Esophagus muscularis mucosa (tissue), 4 donors: Measurements from ENCODE around the gene ANKEF1. TPM values are rescaled to one million over a fixed set of nuclear protein-coding genes. Genes with fewer than 3 reads are reported as not detected.

Experiments
- DNase-seq: peaks from one replicate; pipeline ENCODE4 v3.0.0-alpha.2; 2017; ENCODE audit errors: extremely low spot score
- H3K27ac ChIP-seq, 4 donors: fragments of 200-600 bp; sonication (generic); replicated peaks in 1 of 4; 1 replicate in 3 of 4; 2 replicates in 1 of 4; pipeline ENCODE4 v1.5.1; 2016 to 2019; ENCODE audit warnings: mild to moderate bottlenecking in 1 of 4
- H3K27me3 ChIP-seq, 4 donors: fragments of 200-600 bp; sonication (generic); one replicate each; pipeline versions ENCODE4 v1.5.1 to v1.6.0; 2016 to 2019
- H3K36me3 ChIP-seq, 4 donors: fragments of 200-600 bp; sonication (generic); one replicate each; pipeline ENCODE4 v1.5.1; 2016 to 2019
- H3K4me1 ChIP-seq, 4 donors: fragments of 200-600 bp; sonication (generic); one replicate each; pipeline ENCODE4 v1.5.1; 2016 to 2019
- H3K4me3 ChIP-seq, 4 donors: fragments of 200-600 bp; sonication (generic); 1 replicate in 2 of 4; 2 replicates in 2 of 4; pipeline ENCODE4 v1.5.1; 2016 to 2019; ENCODE audit warnings: mild to moderate bottlenecking in 4 of 4, moderate library complexity in 1 of 4
- H3K9me3 ChIP-seq, 4 donors: fragments of 200-600 bp; sonication (generic); 1 replicate in 3 of 4; 2 replicates in 1 of 4; pipeline ENCODE4 v1.5.1; 2016 to 2019
- CTCF ChIP-seq, 3 experiments: fragments of 200-600 bp in 2 of 3; fragments of 450-650 bp in 1 of 3; sonication (generic) in 2 of 3; IDR thresholded peaks; one replicate each; pipeline ENCODE4 v1.5.1; 2017 to 2019; ENCODE audit warnings: antibody characterized with exemption in 3 of 3, mild to moderate bottlenecking in 2 of 3, moderate library complexity in 1 of 3
- EP300 ChIP-seq: sonication (generic); formaldehyde crosslinking; IDR thresholded peaks from one replicate; pipeline ENCODE4 v1.6.1; 2017; ENCODE audit warnings: antibody characterized with exemption
- POLR2A ChIP-seq: fragments of 450-650 bp; IDR thresholded peaks from one replicate; pipeline ENCODE4 v1.6.1; 2017; ENCODE audit warnings: antibody characterized with exemption, moderate library complexity, mild to moderate bottlenecking, low read depth
- POLR2AphosphoS5 ChIP-seq, 2 donors: sonication (generic); formaldehyde crosslinking; IDR thresholded peaks; one replicate each; pipeline ENCODE4 v1.6.1; 2017; ENCODE audit warnings: antibody characterized with exemption in 2 of 2
- WGBS: methylation state at CpG from one replicate; pipeline ENCODE4 v1.1.5; 2018; 5-methylcytosine and 5-hydroxymethylcytosine counted together
- intact Hi-C: fragments of 100-400 bp; cut with DNase I; formaldehyde crosslinking; loops from one replicate; pipeline ENCODE4 v1.15.1; 2023
- total RNA-seq, 4 donors: library from RNA; depleted of rRNA; stranded (reverse); fragments of >200 nt; gene quantifications; one replicate each; pipeline versions ENCODE4 v1.1.0 to v1.2.1, GENCODE V29; 2016

Gene ANKEF1
- total RNA-seq, 4 donors from 2014 or later: 0.42 to 2.3 (median 1.3) TPM

GRCh38 chr20:10061641-10062040 lies 26.9 kb downstream of the ANKEF1 start:
- Histone ChIP-seq H3K4me1 (peaks cover 0 to 4% (median 0%) of the 10 kb centered on the region in 4 donors), H3K27me3 (peaks cover 0 to 15% (median 0%) of the 10 kb centered on the region in 4 donors), H3K9me3 (no peaks in the 10 kb centered on the region), H3K4me3 (no peak overlapping the region), H3K36me3 (no peaks in the 10 kb centered on the region), H3K27ac (no peak overlapping the region)
- TF ChIP-seq CTCF (IDR thresholded peaks at IDR 0.05): no peak
- TF ChIP-seq EP300: no peak
- no peak for TF ChIP-seq POLR2A
- no peak for TF ChIP-seq POLR2AphosphoS5 (IDR thresholded peaks at IDR 0.05)
- no peak for DNase-seq
- intact Hi-C loops: no loop called here
- WGBS: 75% methylated on average over 2 of the region's 2 CpGs

GRCh38 chr20:10063482-10063881 lies 28.7 kb downstream of the ANKEF1 start:
- Histone ChIP-seq H3K36me3 (no peaks in the 10 kb centered on the region), H3K4me1 (peaks cover 0 to 4% (median 0%) of the 10 kb centered on the region in 4 donors), H3K4me3 (no peak overlapping the region), H3K27me3 (peaks cover 0 to 15% (median 0%) of the 10 kb centered on the region in 4 donors), H3K9me3 (no peaks in the 10 kb centered on the region), H3K27ac (no peak overlapping the region)
- 93% methylated on average over 2 of the region's 2 CpGs for WGBS
- no peak for DNase-seq
- intact Hi-C loops: no loop called here
- TF ChIP-seq POLR2A: no peak
- TF ChIP-seq EP300: no peak
- TF ChIP-seq POLR2AphosphoS5 (IDR thresholded peaks at IDR 0.05): no peak

GRCh38 chr20:10064611-10065010 lies 29.8 kb downstream of the ANKEF1 start:
- H3K4me3 ChIP-seq: no peak overlapping the region
- TF ChIP-seq POLR2A (no peak), POLR2AphosphoS5 (IDR thresholded peaks at IDR 0.05) (no peak), CTCF (IDR thresholded peaks at IDR 0.05) (no peak), EP300 (no peak)
- no peaks in the 10 kb centered on the region for H3K9me3 ChIP-seq
- intact Hi-C loops: no loop called here
- WGBS: 35% methylated on average over 1 of the region's 1 CpG
- no peak overlapping the region for H3K27ac ChIP-seq
- no peak for DNase-seq
- H3K36me3 ChIP-seq: no peaks in the 10 kb centered on the region
- peaks cover 0 to 15% (median 0%) of the 10 kb centered on the region in 4 donors for H3K27me3 ChIP-seq
- H3K4me1 ChIP-seq: peaks cover 0 to 1% (median 0%) of the 10 kb centered on the region in 4 donors

GRCh38 chr20:10065154-10065833 lies 30.5 kb downstream of the ANKEF1 start:
- H3K27ac ChIP-seq: no peak overlapping the region
- TF ChIP-seq POLR2A (no peak), POLR2AphosphoS5 (IDR thresholded peaks at IDR 0.05) (no peak)
- no peaks in the 10 kb centered on the region for H3K36me3 ChIP-seq
- no peaks in the 10 kb centered on the region for H3K4me1 ChIP-seq
- no peak for DNase-seq
- H3K9me3 ChIP-seq: no peaks in the 10 kb centered on the region
- intact Hi-C loops: no loop called here
- no peak overlapping the region for H3K4me3 ChIP-seq
- peaks cover 0 to 15% (median 0%) of the 10 kb centered on the region in 4 donors for H3K27me3 ChIP-seq
- WGBS: 95% methylated on average over 3 of the region's 3 CpGs

- Histone ChIP-seq H3K27me3 (peaks cover 0 to 15% (median 0%) of the 10 kb centered on the region in 4 donors), H3K27ac (no peak overlapping the region), H3K9me3 (no peaks in the 10 kb centered on the region), H3K36me3 (no peaks in the 10 kb centered on the region), H3K4me3 (no peak overlapping the region), H3K4me1 (no peaks in the 10 kb centered on the region)
- TF ChIP-seq POLR2AphosphoS5 (IDR thresholded peaks at IDR 0.05) (no peak), POLR2A (no peak), CTCF (IDR thresholded peaks at IDR 0.05) (no peak), EP300 (no peak)
- 34% methylated on average over 2 of the region's 2 CpGs for WGBS
- no peak for DNase-seq
- intact Hi-C loops: no loop called here
Observed at GRCh38 chr20:10067321-10067720, 32.5 kb downstream of the ANKEF1 start.
